ENCODE results near the gene BACH2. TPM values are rescaled to one million over a fixed set of nuclear protein-coding genes. Genes with fewer than 3 reads are reported as not detected.

The BACH2 gene
- total RNA-seq, 2 experiments from 2014 or later = 75.1 to 77.9 TPM

DNA sequence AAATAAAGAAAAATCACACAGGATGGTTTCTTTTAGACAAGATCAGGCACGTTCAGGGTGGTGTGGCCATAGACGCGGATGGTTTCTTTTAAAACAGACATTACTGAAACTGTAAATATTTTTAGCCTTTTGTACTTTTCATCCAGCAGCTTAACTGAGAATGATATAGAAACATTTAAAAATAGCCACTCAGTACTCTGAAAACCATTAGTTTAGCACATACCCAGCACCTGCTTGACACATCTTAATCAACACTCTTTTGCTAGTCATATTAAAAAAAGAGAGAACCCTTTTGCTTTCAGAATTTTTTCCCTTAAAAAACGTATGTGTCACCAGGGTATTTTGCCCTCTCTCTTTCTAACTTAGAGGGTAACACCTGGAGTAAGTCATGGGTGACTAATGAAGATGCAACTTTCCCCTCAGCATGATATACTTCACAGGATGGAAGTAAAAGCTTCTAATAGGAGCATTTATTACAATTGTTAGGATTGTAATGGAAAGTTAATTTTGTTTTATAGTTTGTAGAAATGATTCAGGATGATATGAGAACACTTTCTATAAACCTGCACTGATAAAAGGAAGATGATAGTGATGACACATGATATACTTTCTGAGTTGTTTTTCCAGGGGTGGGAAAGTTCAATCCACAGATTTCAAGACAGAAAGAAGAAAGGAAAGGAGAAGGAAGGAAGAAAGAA lies 45.2 kb downstream of the BACH2 start:
- intact Hi-C loops (cut with micrococcal nuclease) = loop anchor here (1.0 to 10.0 kb wide), 5 partner anchors 49 to 897 kb away; partner anchors contain the start of gene UBE2J1
- H3K9me3 Mint-ChIP-seq = peaks cover 7% of the 10 kb centered on the region
- DNase-seq = no peak
- H3K4me3 Mint-ChIP-seq = peak overlapping the region; percentile 8
- CTCF ChIA-PET = interaction anchor here (0.6 to 1.5 kb wide), 3 partner anchors 15 to 228 kb away, joined by 3 to 4 read pairs (median 4); no protein-coding TSS in a partner anchor
- H3K27ac Mint-ChIP-seq = peak overlapping the region; percentile 98
- H3K36me3 Mint-ChIP-seq (ENCODE audit: low read depth) = peaks cover 43% of the 10 kb centered on the region
- no peaks in the 10 kb centered on the region for H3K27me3 Mint-ChIP-seq (ENCODE audit: low read depth)
- H3K4me1 Mint-ChIP-seq (ENCODE audit: low read depth) = peaks cover 90% of the 10 kb centered on the region

DNA sequence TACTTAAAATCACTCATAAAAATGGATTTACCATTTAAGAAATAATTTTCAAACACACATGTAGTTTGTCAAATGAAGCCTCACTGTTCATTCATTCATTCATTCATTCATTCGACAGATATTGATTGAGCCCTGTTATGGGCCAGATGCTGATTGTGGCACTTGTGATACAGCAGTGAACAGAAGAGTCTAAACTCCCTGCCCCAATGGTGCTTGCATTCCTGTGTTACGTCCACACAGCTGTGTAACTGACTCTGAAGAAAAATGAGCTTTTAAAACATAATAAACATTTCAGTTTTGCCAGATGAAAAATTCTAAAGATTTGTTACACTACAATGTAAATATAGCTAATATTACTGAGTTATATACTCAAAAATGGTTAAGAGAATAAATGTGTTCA lies 46.2 kb downstream of the BACH2 start:
- Mint-ChIP-seq H3K4me3 (no peak overlapping the region), H3K36me3 (ENCODE audit: low read depth) (peaks cover 39% of the 10 kb centered on the region), H3K4me1 (ENCODE audit: low read depth) (peaks cover 90% of the 10 kb centered on the region), H3K9me3 (peaks cover 2% of the 10 kb centered on the region), H3K27me3 (ENCODE audit: low read depth) (no peaks in the 10 kb centered on the region), H3K27ac (peak overlapping the region; percentile 98)
- no peak for DNase-seq
- CTCF ChIA-PET = interaction anchor here (1.0 to 2.0 kb wide), 5 partner anchors 22 to 229 kb away, joined by 3 to 5 read pairs (median 3); no protein-coding TSS in a partner anchor
- intact Hi-C loops (cut with micrococcal nuclease) = loop anchor here (2.0 to 10.0 kb wide), 2 partner anchors 216 to 896 kb away; partner anchors contain the start of gene UBE2J1

DNA sequence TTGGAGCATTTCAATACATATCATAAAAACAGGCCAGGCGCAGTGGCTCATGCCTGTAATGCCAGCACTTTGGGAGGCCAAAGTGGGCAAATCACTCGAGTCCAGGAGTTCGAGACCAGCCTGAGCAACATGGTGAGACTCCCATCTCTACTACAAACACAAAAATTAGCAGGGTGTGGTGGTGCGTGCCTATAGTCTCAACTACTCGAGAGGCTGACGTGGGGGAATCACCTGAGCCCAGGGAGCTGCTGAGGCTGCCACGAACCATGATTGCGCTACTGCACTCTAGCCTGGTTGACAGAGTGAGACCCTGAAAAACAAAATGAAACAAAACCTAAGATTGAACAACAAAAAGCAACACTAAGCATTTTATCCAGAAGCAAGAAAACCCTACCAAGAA lies 47.2 kb downstream of the BACH2 start:
- CTCF ChIA-PET = interaction anchor here (1.0 to 2.0 kb wide), 6 partner anchors 18 to 308 kb away, joined by 3 to 5 read pairs (median 4); no protein-coding TSS in a partner anchor
- peaks cover 35% of the 10 kb centered on the region for H3K36me3 Mint-ChIP-seq (ENCODE audit: low read depth)
- peak overlapping the region; percentile 98 for H3K27ac Mint-ChIP-seq
- H3K4me1 Mint-ChIP-seq (ENCODE audit: low read depth) = peaks cover 86% of the 10 kb centered on the region
- intact Hi-C loops (cut with micrococcal nuclease) = loop anchor here (1.0 kb wide), 15 partner anchors 8 to 241 kb away; no protein-coding TSS in a partner anchor
- H3K9me3 Mint-ChIP-seq = peaks cover 1% of the 10 kb centered on the region
- peak overlapping the region; percentile 65 for H3K4me3 Mint-ChIP-seq
- H3K27me3 Mint-ChIP-seq (ENCODE audit: low read depth) = no peaks in the 10 kb centered on the region
- peak; percentile 74 for DNase-seq

DNA sequence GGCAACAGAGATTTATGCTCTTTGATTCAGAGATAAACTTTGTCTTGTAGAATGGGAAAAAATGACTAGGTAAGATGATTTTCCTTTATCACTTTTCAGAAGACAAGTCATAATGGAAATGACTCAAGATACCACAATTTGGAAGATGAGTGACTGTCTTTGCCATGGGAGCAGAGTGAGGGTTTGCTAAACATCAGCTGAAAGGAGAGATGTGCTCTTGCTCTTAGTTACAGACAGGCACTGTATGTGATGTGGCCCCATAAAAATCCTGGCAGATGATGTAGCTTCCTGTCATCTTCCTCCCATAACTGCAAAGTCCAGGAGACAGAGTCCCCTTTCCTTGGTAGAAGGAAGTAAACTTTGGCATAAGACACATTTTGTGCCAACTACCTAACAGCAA lies 47.6 kb downstream of the BACH2 start:
- H3K9me3 Mint-ChIP-seq = peaks cover 1% of the 10 kb centered on the region
- intact Hi-C loops (cut with micrococcal nuclease) = loop anchor here (1.0 kb wide), 15 partner anchors 8 to 241 kb away; no protein-coding TSS in a partner anchor
- H3K4me3 Mint-ChIP-seq = peak overlapping the region; percentile 65
- no peaks in the 10 kb centered on the region for H3K27me3 Mint-ChIP-seq (ENCODE audit: low read depth)
- peak; percentile 76 for DNase-seq
- peaks cover 39% of the 10 kb centered on the region for H3K36me3 Mint-ChIP-seq (ENCODE audit: low read depth)
- peak overlapping the region; percentile 98 for H3K27ac Mint-ChIP-seq
- H3K4me1 Mint-ChIP-seq (ENCODE audit: low read depth) = peaks cover 88% of the 10 kb centered on the region
- CTCF ChIA-PET = interaction anchor here (1.0 to 2.0 kb wide), 5 partner anchors 18 to 308 kb away, joined by 3 to 5 read pairs (median 3); no protein-coding TSS in a partner anchor

DNA sequence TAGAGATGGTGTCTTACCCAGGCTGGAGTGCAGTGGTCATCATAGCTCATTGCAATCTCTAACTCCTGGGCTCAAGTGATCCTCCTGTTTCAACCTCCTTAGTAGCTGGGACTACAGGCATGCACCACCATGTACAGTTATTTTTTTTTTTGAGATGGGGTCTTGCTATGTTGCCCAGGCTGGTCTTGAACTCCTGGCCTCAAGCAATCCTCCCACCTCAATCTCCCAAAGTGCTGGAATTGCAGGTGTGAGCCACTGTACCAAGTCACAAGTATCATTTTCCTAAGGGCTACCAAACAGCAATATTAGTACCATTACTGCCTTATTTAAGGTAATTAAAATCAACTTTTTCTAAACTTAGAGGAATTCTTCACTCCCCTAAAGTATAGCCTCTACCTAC lies 49.4 kb downstream of the BACH2 start:
- no peaks in the 10 kb centered on the region for H3K27me3 Mint-ChIP-seq (ENCODE audit: low read depth)
- H3K4me1 Mint-ChIP-seq (ENCODE audit: low read depth) = peaks cover 84% of the 10 kb centered on the region
- intact Hi-C loops (cut with micrococcal nuclease) = no loop called here
- CTCF ChIA-PET = interaction anchor here (0.6 to 1.0 kb wide), 6 partner anchors 24 to 254 kb away, joined by 3 to 4 read pairs (median 3); no protein-coding TSS in a partner anchor
- no peak for DNase-seq
- no peak overlapping the region for H3K4me3 Mint-ChIP-seq
- peak overlapping the region; percentile 70 for H3K27ac Mint-ChIP-seq
- peaks cover 1% of the 10 kb centered on the region for H3K9me3 Mint-ChIP-seq
- peaks cover 50% of the 10 kb centered on the region for H3K36me3 Mint-ChIP-seq (ENCODE audit: low read depth)

DNA sequence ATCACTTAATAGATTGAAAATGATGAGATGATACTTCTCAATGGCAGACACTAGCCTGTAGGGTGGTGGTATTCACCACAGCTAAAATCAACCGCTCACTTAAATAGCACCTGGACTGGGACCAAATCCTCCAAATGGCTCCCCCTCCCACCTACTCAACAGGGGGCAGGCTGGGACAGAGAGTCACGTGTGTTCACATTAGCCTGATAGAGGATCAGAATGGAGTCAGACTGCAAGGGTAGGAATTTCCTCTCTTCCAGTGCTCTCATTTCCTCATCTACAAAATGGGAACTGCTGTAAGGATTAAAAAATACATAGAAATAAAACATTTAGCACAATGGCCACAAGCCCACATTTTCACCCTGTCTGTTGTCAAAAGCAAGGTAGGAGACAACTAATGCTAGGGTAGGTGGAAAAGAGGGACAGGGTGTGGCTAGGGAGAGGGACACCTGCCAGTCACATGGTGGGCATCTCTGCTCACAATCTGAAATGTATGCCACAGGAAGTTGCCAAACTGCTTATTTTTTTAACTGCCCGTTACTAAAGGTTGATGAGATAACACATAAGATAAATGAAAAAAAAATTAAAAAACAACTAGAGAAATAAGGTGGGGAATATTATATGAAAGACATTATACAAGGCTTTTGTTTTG lies 55.3 kb downstream of the BACH2 start:
- H3K27ac Mint-ChIP-seq = peak overlapping the region; percentile 75
- peaks cover 49% of the 10 kb centered on the region for H3K36me3 Mint-ChIP-seq (ENCODE audit: low read depth)
- H3K27me3 Mint-ChIP-seq (ENCODE audit: low read depth) = no peaks in the 10 kb centered on the region
- no peak overlapping the region for H3K4me3 Mint-ChIP-seq
- CTCF ChIA-PET = interaction anchor here (0.7 kb wide), 1 partner anchor 15 kb away, joined by 3 read pairs; no protein-coding TSS in a partner anchor
- H3K9me3 Mint-ChIP-seq = peaks cover 3% of the 10 kb centered on the region
- intact Hi-C loops (cut with micrococcal nuclease) = no loop called here
- no peak for DNase-seq
- H3K4me1 Mint-ChIP-seq (ENCODE audit: low read depth) = peaks cover 81% of the 10 kb centered on the region

DNA sequence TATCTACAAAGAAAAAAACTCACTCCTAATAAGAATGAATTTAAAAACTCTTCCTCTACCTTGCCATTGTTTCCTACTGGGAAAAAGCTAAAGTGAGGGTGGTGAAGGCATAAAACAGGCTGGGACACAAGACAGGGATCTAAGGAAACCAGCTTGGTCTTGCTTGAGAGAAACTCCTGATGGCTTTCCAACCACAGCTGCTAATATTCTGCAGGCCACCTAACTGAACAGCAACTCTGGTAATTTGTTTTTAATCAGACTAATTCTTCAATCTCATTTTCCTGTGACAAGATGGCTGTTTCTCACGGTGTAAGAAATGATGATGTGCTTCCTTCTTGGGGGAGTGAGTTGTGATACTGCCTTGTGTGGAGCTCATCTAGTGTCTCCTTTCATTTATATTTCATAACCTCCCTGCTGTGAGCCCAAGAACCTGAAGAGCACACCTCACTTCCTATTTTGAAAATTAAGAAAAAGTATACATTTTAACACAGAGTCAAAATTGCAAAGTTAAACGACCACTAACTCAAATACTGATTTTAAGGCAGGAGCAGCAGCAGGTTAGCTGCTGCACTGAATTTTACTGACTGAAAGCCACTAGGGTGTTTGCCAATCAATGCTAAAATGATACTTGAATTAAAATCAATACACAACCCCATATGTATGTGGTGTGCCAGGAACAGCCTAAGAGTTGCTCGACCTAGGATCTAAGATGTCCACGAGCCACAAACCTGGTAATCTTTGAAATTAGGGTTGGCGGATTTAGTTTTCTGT lies 58.0 kb downstream of the BACH2 start:
- H3K27me3 Mint-ChIP-seq (ENCODE audit: low read depth) = no peaks in the 10 kb centered on the region
- H3K9me3 Mint-ChIP-seq = peaks cover 1% of the 10 kb centered on the region
- intact Hi-C loops (cut with micrococcal nuclease) = loop anchor here (1.0 kb wide), 1 partner anchor 11 kb away; no protein-coding TSS in a partner anchor
- CTCF ChIA-PET = interaction anchor here (0.7 to 1.0 kb wide), 2 partner anchors 11 to 16 kb away, joined by 3 to 5 read pairs; no protein-coding TSS in a partner anchor
- peaks cover 86% of the 10 kb centered on the region for H3K4me1 Mint-ChIP-seq (ENCODE audit: low read depth)
- DNase-seq = no peak
- peak overlapping the region; percentile 71 for H3K27ac Mint-ChIP-seq
- peak overlapping the region; percentile 33 for H3K4me3 Mint-ChIP-seq
- peaks cover 40% of the 10 kb centered on the region for H3K36me3 Mint-ChIP-seq (ENCODE audit: low read depth)

DNA sequence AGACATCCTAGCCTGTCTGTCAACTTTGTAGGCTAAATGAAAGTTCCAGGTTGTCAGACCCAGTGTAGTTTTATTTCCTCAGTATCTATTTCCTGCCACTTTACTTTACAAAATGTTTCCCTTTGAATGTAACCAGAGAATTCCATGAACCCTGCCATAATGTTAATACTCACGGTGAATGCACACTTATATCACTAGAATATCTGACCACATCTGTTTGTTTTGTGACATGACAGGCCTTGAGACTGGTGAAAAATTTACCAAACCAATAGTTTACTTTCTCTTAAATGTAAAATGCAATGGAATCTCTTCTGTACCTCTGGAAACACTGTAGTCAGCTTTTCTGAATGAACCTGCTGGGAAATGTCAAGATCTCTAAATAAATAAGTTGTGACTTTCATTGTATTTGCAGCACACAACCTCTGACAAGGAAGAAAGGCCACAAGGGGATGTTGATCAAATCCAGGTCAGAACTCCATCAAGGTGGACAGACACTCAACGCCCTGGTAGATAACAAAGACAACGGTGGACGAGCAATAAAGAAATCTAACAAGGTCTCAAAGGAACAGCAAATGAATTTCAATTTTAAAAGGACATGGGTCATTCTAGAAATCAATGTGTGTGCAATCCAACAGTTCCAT lies 59.2 kb downstream of the BACH2 start:
- no peak for DNase-seq
- peaks cover 87% of the 10 kb centered on the region for H3K4me1 Mint-ChIP-seq (ENCODE audit: low read depth)
- intact Hi-C loops (cut with micrococcal nuclease) = no loop called here
- no peaks in the 10 kb centered on the region for H3K27me3 Mint-ChIP-seq (ENCODE audit: low read depth)
- CTCF ChIA-PET = no interaction called here
- H3K9me3 Mint-ChIP-seq = peaks cover 1% of the 10 kb centered on the region
- peak overlapping the region; percentile 81 for H3K27ac Mint-ChIP-seq
- H3K36me3 Mint-ChIP-seq (ENCODE audit: low read depth) = peaks cover 32% of the 10 kb centered on the region
- no peak overlapping the region for H3K4me3 Mint-ChIP-seq

DNA sequence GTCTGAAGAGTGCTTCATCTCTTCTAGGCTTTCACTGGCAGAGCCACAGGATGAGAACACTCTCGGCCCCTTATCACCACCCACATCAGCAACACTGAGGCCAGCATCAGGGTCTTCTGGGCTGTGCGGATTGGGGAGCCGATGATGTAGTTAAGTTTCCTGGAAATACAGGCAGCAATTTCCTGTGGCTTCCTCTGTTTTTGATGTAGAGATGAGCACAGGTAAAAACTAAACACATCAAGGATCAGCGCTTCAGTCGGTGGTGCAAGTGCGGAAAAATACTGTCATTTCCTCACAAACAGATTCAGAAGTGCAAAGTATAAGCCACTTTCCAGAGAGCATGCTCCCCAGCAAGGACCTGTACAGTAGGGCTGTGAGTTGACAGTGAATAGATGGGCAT lies 62.6 kb downstream of the BACH2 start:
- peak overlapping the region; percentile 60 for H3K4me3 Mint-ChIP-seq
- CTCF ChIA-PET = interaction anchor here (0.8 to 2.6 kb wide), 2 partner anchors 8 to 154 kb away, joined by 3 to 6 read pairs; no protein-coding TSS in a partner anchor
- H3K36me3 Mint-ChIP-seq (ENCODE audit: low read depth) = peaks cover 35% of the 10 kb centered on the region
- H3K9me3 Mint-ChIP-seq = no peaks in the 10 kb centered on the region
- peaks cover 94% of the 10 kb centered on the region for H3K4me1 Mint-ChIP-seq (ENCODE audit: low read depth)
- peak overlapping the region; percentile 95 for H3K27ac Mint-ChIP-seq
- intact Hi-C loops (cut with micrococcal nuclease) = loop anchor here (1.0 kb wide), 8 partner anchors 8 to 225 kb away; no protein-coding TSS in a partner anchor
- no peaks in the 10 kb centered on the region for H3K27me3 Mint-ChIP-seq (ENCODE audit: low read depth)
- peak; percentile 77 for DNase-seq

DNA sequence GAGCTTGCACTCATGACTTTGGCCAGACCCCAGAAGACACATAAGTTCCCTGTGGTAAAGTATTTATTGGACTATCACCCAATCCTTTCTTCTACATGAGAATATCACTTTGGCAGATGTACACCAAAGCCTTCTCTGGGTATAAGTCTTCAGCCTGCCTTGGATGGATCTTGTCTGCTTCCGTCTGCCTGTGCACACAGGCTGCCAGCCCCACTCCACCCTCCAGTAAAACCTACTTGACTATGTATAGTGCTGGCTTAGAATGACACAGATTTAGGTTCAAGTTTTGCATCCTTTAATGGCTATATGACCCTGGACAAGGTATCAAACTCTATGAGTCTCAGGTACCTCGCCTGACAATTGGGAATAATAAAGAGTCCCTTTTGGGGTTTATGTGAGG lies 63.4 kb downstream of the BACH2 start:
- DNase-seq = no peak
- intact Hi-C loops (cut with micrococcal nuclease) = no loop called here
- Mint-ChIP-seq H3K36me3 (ENCODE audit: low read depth) (peaks cover 34% of the 10 kb centered on the region), H3K27me3 (ENCODE audit: low read depth) (no peaks in the 10 kb centered on the region), H3K4me3 (peak overlapping the region; percentile 20), H3K27ac (peak overlapping the region; percentile 95), H3K9me3 (no peaks in the 10 kb centered on the region), H3K4me1 (ENCODE audit: low read depth) (peaks cover 94% of the 10 kb centered on the region)
- CTCF ChIA-PET = interaction anchor here (0.6 to 0.9 kb wide), 2 partner anchors 11 to 41 kb away, joined by 3 read pairs; no protein-coding TSS in a partner anchor

DNA sequence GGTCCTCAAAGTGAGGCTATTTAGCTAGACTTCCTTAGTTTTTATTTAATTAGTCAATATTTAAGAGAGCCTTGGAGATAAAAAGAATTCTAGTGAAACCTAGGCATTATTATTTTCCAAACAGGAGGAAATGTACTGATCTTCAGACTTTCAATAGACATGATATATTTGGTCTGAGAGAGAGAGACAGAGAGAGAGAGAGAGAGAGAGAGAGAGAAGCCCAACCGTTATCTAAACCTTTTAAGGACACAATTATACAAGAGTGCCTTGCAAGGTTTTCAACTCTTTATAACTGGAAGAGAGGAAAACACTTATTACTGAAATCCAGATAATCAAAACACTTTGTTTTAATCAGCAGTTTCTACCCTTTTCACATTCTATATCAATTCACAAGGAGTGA lies 64.8 kb downstream of the BACH2 start:
- DNase-seq = no peak
- Mint-ChIP-seq H3K4me3 (no peak overlapping the region), H3K9me3 (no peaks in the 10 kb centered on the region), H3K27me3 (ENCODE audit: low read depth) (no peaks in the 10 kb centered on the region), H3K27ac (peak overlapping the region; percentile 95), H3K36me3 (ENCODE audit: low read depth) (peaks cover 30% of the 10 kb centered on the region), H3K4me1 (ENCODE audit: low read depth) (peaks cover 97% of the 10 kb centered on the region)
- CTCF ChIA-PET = interaction anchor here (0.8 kb wide), 1 partner anchor 292 kb away, joined by 3 read pairs; no protein-coding TSS in a partner anchor
- intact Hi-C loops (cut with micrococcal nuclease) = no loop called here

Data from activated naive CD4-positive, alpha-beta T cell treated with anti-CD3 and anti-CD28 coated beads for 36 hours (primary cell).